CD4-positive, alpha-beta memory T cell (primary cell): Measurements from ENCODE around the gene RABGAP1L. TPM values are rescaled to one million over a fixed set of nuclear protein-coding genes. Genes with fewer than 3 reads are reported as not detected.

Experiments
- CTCF ChIA-PET: fragments of 350-600 bp; sonication (Branson Sonifier 250); formaldehyde crosslinking; loops from one replicate; lab custom pipeline; 2021; ENCODE audit warnings: inconsistent platforms; ENCODE audit not compliant: partially characterized antibody; lab: Charles Lee
- POLR2A ChIA-PET: fragments of 350-600 bp; sonication (Branson Sonifier 250); formaldehyde crosslinking; loops from one replicate; lab custom pipeline; 2021; ENCODE audit not compliant: partially characterized antibody; lab: Charles Lee
- DNase-seq, 5 donors: peaks; one replicate each; pipeline versions ENCODE4 v3.0.0 to v3.0.0-alpha.2; 2020 to 2022; ENCODE audit warnings: mixed read lengths in 1 of 5
- H3K27ac ChIP-seq: one replicate; pipeline ENCODE4 v1.7.0; 2013; ENCODE audit warnings: low read depth, low read length
- H3K27me3 ChIP-seq: 2 replicates; pipeline ENCODE4 v1.7.0; 2013; ENCODE audit warnings: mild to moderate bottlenecking, low read length, moderate library complexity; ENCODE audit not compliant: insufficient read depth
- H3K36me3 ChIP-seq: 2 replicates; pipeline ENCODE4 v1.7.0; 2013; ENCODE audit warnings: mild to moderate bottlenecking, low read length, moderate library complexity; ENCODE audit not compliant: insufficient read depth
- H3K4me1 ChIP-seq: 2 replicates; pipeline ENCODE4 v1.7.0; 2013; ENCODE audit warnings: mild to moderate bottlenecking, low read length, moderate library complexity; ENCODE audit not compliant: insufficient read depth
- H3K4me3 ChIP-seq, 2 donors: one replicate each; pipeline ENCODE4 v1.7.0; 2013; ENCODE audit warnings: low read length in 2 of 2, mild to moderate bottlenecking in 1 of 2
- H3K9me3 ChIP-seq, 2 donors: one replicate each; pipeline ENCODE4 v1.7.0; 2013; ENCODE audit warnings: low read length in 2 of 2, control low read depth in 1 of 2; ENCODE audit not compliant: control insufficient read depth in 1 of 2
- H3K27ac Mint-ChIP-seq, 7 donors: one replicate each; pipeline ENCODE4 v1.8.0; 2020 to 2021; ENCODE audit warnings: mixed read lengths in 7 of 7, mild to moderate bottlenecking in 6 of 7, inconsistent platforms in 3 of 7, moderate library complexity in 3 of 7
- H3K27me3 Mint-ChIP-seq, 2 donors: one replicate each; pipeline ENCODE4 v1.8.0; 2020 to 2021; ENCODE audit warnings: mixed read lengths in 2 of 2
- H3K36me3 Mint-ChIP-seq, 2 donors: one replicate each; pipeline ENCODE4 v1.8.0; 2020 to 2021; ENCODE audit warnings: mixed read lengths in 2 of 2, inconsistent platforms in 1 of 2, mild to moderate bottlenecking in 1 of 2
- H3K4me1 Mint-ChIP-seq, 4 donors: one replicate each; pipeline ENCODE4 v1.8.0; 2020 to 2021; ENCODE audit warnings: mixed read lengths in 4 of 4, mild to moderate bottlenecking in 1 of 4
- H3K4me3 Mint-ChIP-seq, 8 donors: one replicate each; pipeline ENCODE4 v1.8.0; 2020 to 2021; ENCODE audit warnings: mixed read lengths in 8 of 8, mild to moderate bottlenecking in 7 of 8, moderate library complexity in 6 of 8, inconsistent platforms in 3 of 8
- H3K9me3 Mint-ChIP-seq, 8 donors: one replicate each; pipeline ENCODE4 v1.8.0; 2020 to 2021; ENCODE audit warnings: mixed read lengths in 8 of 8, mild to moderate bottlenecking in 5 of 8, inconsistent platforms in 3 of 8, moderate library complexity in 1 of 8
- intact Hi-C: fragments of 100-400 bp; cut with micrococcal nuclease; formaldehyde crosslinking; loops from one replicate; pipeline ENCODE4 v1.15.1; 2023
- polyA plus RNA-seq, 2 donors: library from polyadenylated mRNA; unstranded; fragments of 300-500 nt; fragmentation: Illumina TruSeq; gene quantifications; one replicate each; pipeline ENCODE4 v1.2.3, GENCODE V29; 2021
- total RNA-seq, 2 experiments: library from RNA; stranded (reverse); gene quantifications; one replicate each; pipeline ENCODE4 v1.2.3, GENCODE V29; 2021

RABGAP1L gene
- 100 to 1,000 TPM; 113 to 114 TPM for total RNA-seq
- polyA plus RNA-seq: 10 to 100 TPM; 75.7 to 80.6 TPM

- Histone ChIP-seq H3K4me3 (peak within 1 kb of the TSS; percentile 88 to 95), H3K36me3 (no peaks in the 10 kb centered on the region), H3K27me3 (no peaks in the 10 kb centered on the region), H3K27ac (peak within 1 kb of the TSS; percentile 92), H3K9me3 (no peaks in the 10 kb centered on the region), H3K4me1 (peaks cover 56% of the 10 kb centered on the region)
- ChIA-PET POLR2A (interaction anchor here (0.5 to 2.3 kb wide), 12 partner anchors 10 to 840 kb away, joined by 3 to 10 read pairs (median 4); partner anchors contain the start of genes CACYBP, GAS5, PRDX6 and RC3H1), CTCF (no interaction called here)
- Mint-ChIP-seq H3K27me3 (no peaks in the 10 kb centered on the region), H3K4me3 (peak within 1 kb of the TSS; percentile 94 to 99 (median 97)), H3K36me3 (peaks cover 0 to 8% of the 10 kb centered on the region in 2 donors), H3K9me3 (no peaks in the 10 kb centered on the region), H3K4me1 (peaks cover 40 to 67% (median 52%) of the 10 kb centered on the region in 4 donors), H3K27ac (peak within 1 kb of the TSS; percentile 92 to 99 (median 98))
- DNase-seq: peak; percentile 91 to 96 (median 95)
- intact Hi-C loops: loop anchor here (1.0 to 10.0 kb wide), 9 partner anchors 47 to 1627 kb away; partner anchors contain the start of genes CACYBP, KLHL20, PRDX6 and RC3H1
Measured at GRCh38 chr1:174159252-174160108, at the start of gene RABGAP1L. Gene RABGAP1L (plus strand): TSS chr1:174159520.

GRCh38 chr1:174110053-174110452 lies 49.3 kb upstream of the RABGAP1L start:
- H3K27me3 Mint-ChIP-seq: peaks cover 0 to 2% of the 10 kb centered on the region in 2 donors
- H3K36me3 ChIP-seq: no peaks in the 10 kb centered on the region
- peaks cover 0 to 1% (median 0%) of the 10 kb centered on the region in 8 donors for H3K9me3 Mint-ChIP-seq
- no peaks in the 10 kb centered on the region for H3K27me3 ChIP-seq
- H3K36me3 Mint-ChIP-seq: no peaks in the 10 kb centered on the region
- no peak overlapping the region for H3K4me3 ChIP-seq
- H3K4me1 Mint-ChIP-seq: peaks cover 0 to 3% (median 2%) of the 10 kb centered on the region in 4 donors
- no peaks in the 10 kb centered on the region for H3K9me3 ChIP-seq
- no peak for DNase-seq
- H3K4me1 ChIP-seq: no peaks in the 10 kb centered on the region
- CTCF ChIA-PET: interaction anchor here (1.9 kb wide), 1 partner anchor 10 kb away, joined by 4 read pairs; no protein-coding TSS in a partner anchor
- no peak overlapping the region for H3K27ac Mint-ChIP-seq
- POLR2A ChIA-PET: no interaction called here
- no peak overlapping the region for H3K4me3 Mint-ChIP-seq
- intact Hi-C loops: no loop called here
- H3K27ac ChIP-seq: no peak overlapping the region

GRCh38 chr1:174112489-174113162 lies 46.7 kb upstream of the RABGAP1L start:
- H3K4me1 Mint-ChIP-seq: peaks cover 0 to 3% (median 2%) of the 10 kb centered on the region in 4 donors
- H3K36me3 Mint-ChIP-seq: no peaks in the 10 kb centered on the region
- POLR2A ChIA-PET: interaction anchor here (0.7 kb wide), 1 partner anchor 90 kb away, joined by 3 read pairs; the partner anchor contains the start of gene RC3H1
- no peaks in the 10 kb centered on the region for H3K4me1 ChIP-seq
- H3K27ac ChIP-seq: no peak overlapping the region
- no peaks in the 10 kb centered on the region for H3K36me3 ChIP-seq
- H3K27me3 Mint-ChIP-seq: no peaks in the 10 kb centered on the region
- H3K9me3 Mint-ChIP-seq: peaks cover 0 to 1% (median 0%) of the 10 kb centered on the region in 8 donors
- no peaks in the 10 kb centered on the region for H3K9me3 ChIP-seq
- CTCF ChIA-PET: interaction anchor here (2.5 kb wide), 1 partner anchor 8 kb away, joined by 7 read pairs; no protein-coding TSS in a partner anchor
- H3K27me3 ChIP-seq: no peaks in the 10 kb centered on the region
- H3K4me3 Mint-ChIP-seq: no peak overlapping the region
- DNase-seq: no peak
- H3K27ac Mint-ChIP-seq: no peak overlapping the region
- no peak overlapping the region for H3K4me3 ChIP-seq
- intact Hi-C loops: no loop called here

- Histone ChIP-seq H3K27ac (no peak overlapping the region), H3K27me3 (no peaks in the 10 kb centered on the region), H3K4me3 (no peak overlapping the region), H3K9me3 (no peaks in the 10 kb centered on the region), H3K36me3 (no peaks in the 10 kb centered on the region), H3K4me1 (no peaks in the 10 kb centered on the region)
- Mint-ChIP-seq H3K27ac (no peak overlapping the region), H3K27me3 (no peaks in the 10 kb centered on the region), H3K4me3 (no peak overlapping the region), H3K36me3 (no peaks in the 10 kb centered on the region), H3K4me1 (peaks cover 0 to 3% (median 2%) of the 10 kb centered on the region in 4 donors), H3K9me3 (no peaks in the 10 kb centered on the region)
- DNase-seq: no peak
- ChIA-PET CTCF (interaction anchor here (1.2 to 2.5 kb wide), 4 partner anchors 10 to 39 kb away, joined by 3 to 7 read pairs (median 4); no protein-coding TSS in a partner anchor), POLR2A (no interaction called here)
- intact Hi-C loops: no loop called here
Measured at GRCh38 chr1:174114106-174114505, 45.2 kb upstream of the RABGAP1L start.

GRCh38 chr1:174114788-174115448 lies 44.4 kb upstream of the RABGAP1L start:
- ChIA-PET POLR2A (no interaction called here), CTCF (interaction anchor here (0.8 to 2.5 kb wide), 5 partner anchors 11 to 684 kb away, joined by 3 to 7 read pairs (median 3); no protein-coding TSS in a partner anchor)
- H3K36me3 ChIP-seq: no peaks in the 10 kb centered on the region
- no peak overlapping the region for H3K4me3 Mint-ChIP-seq
- H3K4me1 ChIP-seq: no peaks in the 10 kb centered on the region
- H3K4me1 Mint-ChIP-seq: peaks cover 0 to 3% (median 2%) of the 10 kb centered on the region in 4 donors
- no peaks in the 10 kb centered on the region for H3K27me3 ChIP-seq
- no peaks in the 10 kb centered on the region for H3K27me3 Mint-ChIP-seq
- no peaks in the 10 kb centered on the region for H3K36me3 Mint-ChIP-seq
- no peak overlapping the region for H3K4me3 ChIP-seq
- no peak overlapping the region for H3K27ac ChIP-seq
- no peak overlapping the region for H3K27ac Mint-ChIP-seq
- H3K9me3 ChIP-seq: no peaks in the 10 kb centered on the region
- peak in 4 of 5 donors; percentile 15 to 30 (median 23) for DNase-seq
- H3K9me3 Mint-ChIP-seq: no peaks in the 10 kb centered on the region
- intact Hi-C loops: no loop called here

- CTCF ChIA-PET: no interaction called here
- Mint-ChIP-seq H3K27me3 (peaks cover 0 to 2% of the 10 kb centered on the region in 2 donors), H3K9me3 (peaks cover 0 to 2% (median 0%) of the 10 kb centered on the region in 8 donors), H3K4me3 (no peak overlapping the region), H3K36me3 (no peaks in the 10 kb centered on the region), H3K27ac (no peak overlapping the region), H3K4me1 (peaks cover 0 to 3% (median 2%) of the 10 kb centered on the region in 4 donors)
- no peak overlapping the region for H3K4me3 ChIP-seq
- H3K9me3 ChIP-seq: no peaks in the 10 kb centered on the region
- DNase-seq: no peak
- POLR2A ChIA-PET: no interaction called here
- intact Hi-C loops: no loop called here
- H3K27me3 ChIP-seq: no peaks in the 10 kb centered on the region
- no peaks in the 10 kb centered on the region for H3K36me3 ChIP-seq
- no peaks in the 10 kb centered on the region for H3K4me1 ChIP-seq
- H3K27ac ChIP-seq: no peak overlapping the region
Measured at GRCh38 chr1:174116042-174116441, 43.3 kb upstream of the RABGAP1L start.
